HepG2 (cell line): Measurements from ENCODE around the gene DVL3. TPM values are rescaled to one million over a fixed set of nuclear protein-coding genes. Genes with fewer than 3 reads are reported as not detected.

Experiments used
- ATAC-seq: fragments of 200-7000 bp; cut with Tn5 transposase; 3 replicates; pipeline ENCODE4 v1.9.1; 2020; ENCODE audit warnings: mild to moderate bottlenecking, moderate library complexity
- BruUV-seq: library from RNA; stranded (reverse); fragments of 400-500 nt; replicated peaks from 2 replicates; lab custom pipeline; 2021; lab: Mats Ljungman, UMichigan
- CTCF ChIA-PET: fragments of 300-600 bp; formaldehyde crosslinking; extraction: SDS; loops from one replicate; lab custom pipeline; 2021; ENCODE audit warnings: low total read pairs, inconsistent platforms, low intra/inter-chr PET ratio; lab: Yijun Ruan, JAX
- POLR2A ChIA-PET: fragments of 350-600 bp; sonication (Branson Sonifier 250); formaldehyde crosslinking; loops from one replicate; lab custom pipeline; 2020; ENCODE audit warnings: antibody characterized with exemption, inconsistent platforms; lab: Yijun Ruan, JAX
- DNase-seq: peaks from one replicate; pipeline ENCODE4 v3.0.0-alpha.2; 2015; ENCODE audit warnings: low spot score
- FAIRE-seq: peaks from 3 replicates; lab custom pipeline; 2011; peaks lifted over from hg19 to GRCh38; lab: Jason Lieb, UNC
- H2AFZ ChIP-seq: one replicate; pipeline ENCODE4 v1.6.1; 2011; ENCODE audit warnings: low read length, inconsistent platforms
- H3K27ac ChIP-seq: fragments of 300-600 bp; 3 replicates; pipeline ENCODE4 v1.8.0; 2011; ENCODE audit warnings: mixed run types, mild to moderate bottlenecking, mixed read lengths, low read length, inconsistent platforms; ENCODE audit not compliant: insufficient read depth; ENCODE audit errors: extremely low read length
- H3K27me3 ChIP-seq, 2 experiments: fragments of 200-600 bp in 1 of 2; 2 replicates in 1 of 2; 3 replicates in 1 of 2; pipeline versions ENCODE4 v1.6.0 to v1.8.0; 2011; ENCODE audit warnings: low read length in 2 of 2, mild to moderate bottlenecking in 2 of 2, moderate library complexity in 2 of 2, inconsistent platforms in 1 of 2; ENCODE audit not compliant: insufficient read depth in 2 of 2, control insufficient read depth in 1 of 2
- H3K36me3 ChIP-seq, 2 experiments: fragments of 200-600 bp in 1 of 2; replicated peaks in 1 of 2; 2 replicates in 1 of 2; 3 replicates in 1 of 2; pipeline versions ENCODE4 v1.5.1 to v1.8.0; 2011; ENCODE audit warnings: low read length in 2 of 2, inconsistent platforms in 1 of 2; ENCODE audit not compliant: insufficient read depth in 2 of 2, control insufficient read depth in 1 of 2
- H3K4me1 ChIP-seq: 2 replicates; pipeline ENCODE4 v1.5.1; 2012; ENCODE audit warnings: low read length, inconsistent platforms; ENCODE audit not compliant: insufficient read depth
- H3K4me2 ChIP-seq: 2 replicates; pipeline ENCODE4 v1.6.0; 2011; ENCODE audit warnings: low read depth, low read length, inconsistent platforms
- H3K4me3 ChIP-seq, 3 experiments: fragments of 200-600 bp in 1 of 3; sonication (generic), shearing (Covaris generic) in 1 of 3; replicated peaks in 1 of 3; 2 replicates each; pipeline ENCODE4 v1.5.1; 2011 to 2016; ENCODE audit warnings: low read length in 3 of 3, inconsistent platforms in 2 of 3, low read depth in 2 of 3, mild to moderate bottlenecking in 2 of 3, control low read depth in 1 of 3, mixed read lengths in 1 of 3; ENCODE audit not compliant: insufficient read depth in 1 of 3
- H3K79me2 ChIP-seq: one replicate; pipeline ENCODE4 v1.6.1; 2011; ENCODE audit warnings: low read length, inconsistent platforms; ENCODE audit not compliant: insufficient read depth
- H3K9ac ChIP-seq: 2 replicates; pipeline ENCODE4 v1.6.0; 2011; ENCODE audit warnings: mild to moderate bottlenecking, low read depth, low read length, inconsistent platforms; ENCODE audit not compliant: insufficient read depth
- H3K9me3 ChIP-seq: 2 replicates; pipeline ENCODE4 v1.5.1; 2012; ENCODE audit warnings: mild to moderate bottlenecking, low read length
- H4K20me1 ChIP-seq: 2 replicates; pipeline ENCODE4 v1.6.0; 2011; ENCODE audit warnings: inconsistent platforms, mild to moderate bottlenecking, low read length, moderate library complexity; ENCODE audit not compliant: insufficient read depth
- ELF4 ChIP-seq: sonication (generic); formaldehyde crosslinking; IDR thresholded peaks from 2 replicates; pipeline ENCODE4 v1.5.0; 2020; ENCODE audit warnings: missing genetic modification reagents, mild to moderate bottlenecking, moderate library complexity, borderline replicate concordance
- FOSL2 ChIP-seq: sonication (generic); formaldehyde crosslinking; IDR thresholded peaks from 2 replicates; pipeline ENCODE4 v1.4.0; 2020; ENCODE audit warnings: missing genetic modification reagents
- IRF2 ChIP-seq: IDR thresholded peaks from 2 replicates; pipeline ENCODE4 v1.6.1; 2018; ENCODE audit warnings: missing genetic modification reagents, missing compliant biosample characterization
- KDM5A ChIP-seq: fragments of 200-600 bp; sonication (generic); IDR thresholded peaks from 2 replicates; pipeline ENCODE4 v1.7.0; 2018; ENCODE audit warnings: antibody characterized with exemption, mild to moderate bottlenecking, low read length, borderline replicate concordance
- NBN ChIP-seq: fragments of 450-650 bp; conservative IDR thresholded peaks from 2 replicates; pipeline ENCODE4 v1.6.1; 2017
- RERE ChIP-seq: IDR thresholded peaks from 2 replicates; pipeline ENCODE4 v1.6.1; 2016; ENCODE audit warnings: low read depth, missing genetic modification reagents, missing compliant biosample characterization
- SALL1 ChIP-seq: sonication (generic); formaldehyde crosslinking; IDR thresholded peaks from 2 replicates; pipeline ENCODE4 v1.8.0; 2022; ENCODE audit warnings: mild to moderate bottlenecking, missing genetic modification reagents
- SUZ12 ChIP-seq: fragments of 150-350 bp; IDR thresholded peaks from 2 replicates; pipeline ENCODE4 v1.6.1; 2014; ENCODE audit warnings: low read depth, low read length
- ZFP91 ChIP-seq: sonication (generic); formaldehyde crosslinking; IDR thresholded peaks from 2 replicates; pipeline ENCODE4 v1.9.0; 2022; ENCODE audit warnings: missing genetic modification reagents, mild to moderate bottlenecking, borderline replicate concordance
- ZNF10 ChIP-seq: sonication (generic); formaldehyde crosslinking; IDR thresholded peaks from 2 replicates; pipeline ENCODE4 v1.4.0; 2020; ENCODE audit warnings: mild to moderate bottlenecking, low read depth, missing genetic modification reagents, borderline replicate concordance
- ZNF17 ChIP-seq: sonication (generic); formaldehyde crosslinking; IDR thresholded peaks from 2 replicates; pipeline ENCODE4 v1.5.0; 2020; ENCODE audit warnings: mild to moderate bottlenecking, missing genetic modification reagents
- ZNF224 ChIP-seq: sonication (generic); formaldehyde crosslinking; IDR thresholded peaks from 2 replicates; pipeline ENCODE4 v1.5.0; 2020; ENCODE audit warnings: mild to moderate bottlenecking, missing genetic modification reagents
- ZNF781 ChIP-seq: sonication (generic); formaldehyde crosslinking; IDR thresholded peaks from 2 replicates; pipeline ENCODE4 v1.5.1; 2020; ENCODE audit warnings: borderline replicate concordance, mild to moderate bottlenecking, missing genetic modification reagents; ENCODE audit errors: not compliant biosample characterization
- WGBS: methylation state at CpG from one replicate; pipeline ENCODE4 v1.1.6; 2017; ENCODE audit warnings: low lambda C conversion rate; 5-methylcytosine and 5-hydroxymethylcytosine counted together
- in situ Hi-C: cut with HindIII; loops from 2 replicates; pipeline ENCODE4 v1.10.0; 2017; ENCODE audit warnings: low pct_unique_long_range_greater_than_20kb; ENCODE audit not compliant: extremely low pct_ligation_motif_present
- intact Hi-C: fragments of 100-400 bp; cut with micrococcal nuclease; formaldehyde crosslinking; loops from one replicate; pipeline ENCODE4 v1.10.0; 2022; ENCODE audit not compliant: unreplicated experiment
- polyA plus RNA-seq, 8 experiments: library from polyadenylated mRNA; depleted of rRNA in 3 of 8; stranded (reverse) in 7 of 8; unstranded in 1 of 8; fragments of >200 nt; fragmentation: Illumina TruSeq in 4 of 8; extraction: Trizol in 4 of 8; gene quantifications; 2 replicates each; pipeline versions ENCODE4 v1.2.1 to v1.2.3, GENCODE V29; 2011 to 2016; ENCODE audit warnings: low read depth in 4 of 8, missing spikeins in 1 of 8, mixed read lengths in 1 of 8; ENCODE audit not compliant: insufficient read depth in 1 of 8
- total RNA-seq, 5 experiments: library from RNA; depleted of rRNA; stranded (reverse); fragments of >200 nt; fragmentation: Illumina TruSeq; extraction: Trizol; gene quantifications; 2 replicates each; pipeline ENCODE4 v1.2.3, GENCODE V29; 2016; ENCODE audit warnings: low read depth in 1 of 5
- TF ChIP-seq, protein P1 (sequence below): sonication (generic); formaldehyde crosslinking; IDR thresholded peaks from 2 replicates; pipeline ENCODE4 v1.4.0; 2020; ENCODE audit warnings: mild to moderate bottlenecking, missing genetic modification reagents, borderline replicate concordance

The DVL3 gene
- total and polyA plus RNA-seq, 2 of the 13 experiments (the other 11 are each of a cell fraction or from before 2014, with no cell fraction given): 29.0 to 36.1 TPM

DNA sequence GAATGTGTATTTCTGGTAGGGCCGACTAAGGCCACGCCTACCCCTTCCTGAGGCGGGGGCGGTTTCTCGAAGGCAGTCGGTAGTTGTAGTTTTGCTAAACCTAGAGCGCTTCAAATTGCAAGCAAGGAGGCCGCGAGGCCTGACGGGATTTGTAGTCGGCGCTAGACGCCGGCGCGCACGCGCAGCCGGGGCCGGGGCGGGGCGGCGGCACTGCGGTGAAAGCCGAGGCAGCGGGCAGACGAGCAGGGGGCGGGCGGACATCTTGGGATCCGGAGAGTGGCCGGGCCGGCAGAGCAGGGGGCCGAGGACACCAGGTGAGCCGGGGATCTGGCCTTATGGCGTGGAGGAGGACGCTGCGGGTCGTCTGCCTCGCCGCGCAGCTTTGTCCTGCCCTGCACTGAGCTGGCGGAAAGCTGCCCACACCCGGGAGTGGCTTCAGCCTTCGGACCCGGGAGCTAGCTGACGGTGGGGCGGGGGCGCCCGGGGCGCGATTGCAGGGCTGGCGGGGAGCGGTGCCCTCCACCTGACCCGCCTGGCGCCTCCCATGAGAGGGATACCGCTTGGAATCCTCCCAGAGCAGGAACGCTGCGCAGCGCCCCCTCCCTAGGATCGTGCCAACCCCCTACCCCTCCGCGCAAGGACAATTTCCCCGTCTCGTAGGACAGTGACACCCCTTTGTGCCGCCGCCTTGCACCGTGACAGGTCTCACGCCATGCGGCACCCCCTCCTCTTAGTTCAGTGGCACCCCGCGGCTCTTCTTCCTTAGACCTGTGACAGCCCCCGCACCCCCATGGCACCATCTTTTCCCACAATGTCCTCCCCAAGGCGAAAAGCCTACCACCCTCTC lies 19.7 kb downstream of the DVL3 start, which contains the start of gene AP2M1:
Gene AP2M1, plus strand, starts transcription at position 210 of the 847 bp plus-strand sequence. CDS start 2,139 bp downstream, outside the sequence.
- Histone ChIP-seq H3K79me2 (peaks cover 23% of the 10 kb centered on the region), H3K4me2 (peak within 1 kb of the TSS; percentile 95), H4K20me1 (no peaks in the 10 kb centered on the region; the same call in 1 of the 2 replicates), H3K4me3 (peak within 1 kb of the TSS; percentile 97 to 99 (median 99)), H2AFZ (no peak within 1 kb of the TSS), H3K27ac (peak within 1 kb of the TSS; percentile 77), H3K27me3 (no peaks in the 10 kb centered on the region; a peak in 1 of 5 replicates), H3K9ac (peak within 1 kb of the TSS; percentile 98), H3K4me1 (peaks cover 24% of the 10 kb centered on the region), H3K9me3 (no peaks in the 10 kb centered on the region), H3K36me3 (peaks cover 21 to 49% of the 10 kb centered on the region in 2 experiments)
- no TSS peak for BruUV-seq
- CTCF ChIA-PET: no interaction called here
- in situ Hi-C loops: no loop called here
- intact Hi-C loops: loop anchor here (2.0 kb wide), 1 partner anchor 18 kb away; no protein-coding TSS in a partner anchor
- POLR2A ChIA-PET: interaction anchor here (0.6 to 1.8 kb wide), 4 partner anchors 9 to 39 kb away, joined by 3 to 23 read pairs (median 6); partner anchors contain the start of gene ABCF3
- WGBS: 3% methylated on average over 11 of the region's 73 CpGs
- ATAC-seq (peak; percentile 86), DNase-seq (peak; percentile 97), FAIRE-seq (peak; percentile 90)
- no peak for TF ChIP-seq RERE (CRISPR knock-in tag)
- TF ChIP-seq ZNF224 (CRISPR knock-in tag): no peak
- peak; percentile 94 for TF ChIP-seq IRF2
- peak; percentile 10; the same call in 1 of the 2 replicates for TF ChIP-seq FOSL2 (CRISPR knock-in tag)
- TF ChIP-seq ZNF10: no peak
- TF ChIP-seq SUZ12: peak; percentile 72
- TF ChIP-seq ZFP91 (CRISPR knock-in tag): peak; percentile 77; the same call in 1 of the 2 replicates
- no peak; the same call in 1 of the 2 replicates for TF ChIP-seq KDM5A
- TF ChIP-seq, protein P1, sequence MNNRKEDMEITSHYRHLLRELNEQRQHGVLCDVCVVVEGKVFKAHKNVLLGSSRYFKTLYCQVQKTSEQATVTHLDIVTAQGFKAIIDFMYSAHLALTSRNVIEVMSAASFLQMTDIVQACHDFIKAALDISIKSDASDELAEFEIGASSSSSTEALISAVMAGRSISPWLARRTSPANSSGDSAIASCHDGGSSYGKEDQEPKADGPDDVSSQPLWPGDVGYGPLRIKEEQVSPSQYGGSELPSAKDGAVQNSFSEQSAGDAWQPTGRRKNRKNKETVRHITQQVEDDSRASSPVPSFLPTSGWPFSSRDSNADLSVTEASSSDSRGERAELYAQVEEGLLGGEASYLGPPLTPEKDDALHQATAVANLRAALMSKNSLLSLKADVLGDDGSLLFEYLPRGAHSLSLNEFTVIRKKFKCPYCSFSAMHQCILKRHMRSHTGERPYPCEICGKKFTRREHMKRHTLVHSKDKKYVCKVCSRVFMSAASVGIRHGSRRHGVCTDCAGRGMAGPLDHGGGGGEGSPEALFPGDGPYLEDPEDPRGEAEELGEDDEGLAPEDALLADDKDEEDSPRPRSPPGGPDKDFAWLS (CRISPR knock-in tag): 0 out of 2 replicates have a peak, but pooled peaks have one; percentile 58
- TF ChIP-seq SALL1: peak; percentile 87; the same call in 1 of the 2 replicates
- TF ChIP-seq ELF4 (CRISPR knock-in tag): peak; percentile 57; the same call in 1 of the 2 replicates
- TF ChIP-seq NBN: no peak
- no peak for TF ChIP-seq ZNF17
- peak; percentile 34 for TF ChIP-seq ZNF781
